ENCODE measurements around the gene PHF13.
"Not testable (repeated sequence)": the region's sequence is repeated elsewhere in the genome, so short reads cannot be mapped to it uniquely, and the experiment has no call there.

PHF13 gene

GRCh38 chr1:6586404-6586816, 27.1 kb upstream of the PHF13 start:
- DNase-seq (ENCODE audit: low read depth in 2 of 2) = no peak

GRCh38 chr1:6587261-6588005, 26.1 kb upstream of the PHF13 start:
- no peak for DNase-seq (ENCODE audit: low read depth in 2 of 2)

GRCh38 chr1:6588128-6588892, 25.2 kb upstream of the PHF13 start:
- no peak for DNase-seq (ENCODE audit: low read depth in 2 of 2)

- no peak for DNase-seq (ENCODE audit: low read depth in 2 of 2)
Observed at GRCh38 chr1:6588893-6589520, 24.5 kb upstream of the PHF13 start.

- no peak for DNase-seq (ENCODE audit: low read depth in 2 of 2)
Observed at GRCh38 chr1:6590046-6590445, 23.5 kb upstream of the PHF13 start.

GRCh38 chr1:6591222-6591621, 22.3 kb upstream of the PHF13 start:
- DNase-seq (ENCODE audit: low read depth in 2 of 2) = no peak

GRCh38 chr1:6591644-6592043, 21.9 kb upstream of the PHF13 start:
- no peak for DNase-seq (ENCODE audit: low read depth in 2 of 2)

- DNase-seq (ENCODE audit: low read depth in 2 of 2) = no peak
Observed at GRCh38 chr1:6592441-6592840, 21.1 kb upstream of the PHF13 start.

GRCh38 chr1:6592865-6593593, 20.5 kb upstream of the PHF13 start:
- DNase-seq (ENCODE audit: low read depth in 2 of 2) = no peak

GRCh38 chr1:6593810-6594209, 19.7 kb upstream of the PHF13 start:
- DNase-seq (ENCODE audit: low read depth in 2 of 2) = no peak

GRCh38 chr1:6594977-6595740, 18.4 kb upstream of the PHF13 start:
- DNase-seq (ENCODE audit: low read depth in 2 of 2) = no peak

- no peak for DNase-seq (ENCODE audit: low read depth in 2 of 2)
Observed at GRCh38 chr1:6596351-6596750, 17.2 kb upstream of the PHF13 start.

- no peak for DNase-seq (ENCODE audit: low read depth in 2 of 2)
Observed at GRCh38 chr1:6596886-6597776, 16.4 kb upstream of the PHF13 start.

GRCh38 chr1:6597777-6598131, 15.8 kb upstream of the PHF13 start:
- DNase-seq (ENCODE audit: low read depth in 2 of 2) = no peak

- peak; percentile 61 to 70 for DNase-seq (ENCODE audit: low read depth in 2 of 2)
Observed at GRCh38 chr1:6599141-6599975, 14.2 kb upstream of the PHF13 start.

GRCh38 chr1:6599991-6600390, 13.5 kb upstream of the PHF13 start:
- not testable (repeated sequence) for DNase-seq (ENCODE audit: low read depth in 2 of 2)

- DNase-seq (ENCODE audit: low read depth in 2 of 2) = no peak
Observed at GRCh38 chr1:6600410-6601048, 13.0 kb upstream of the PHF13 start.

- DNase-seq (ENCODE audit: low read depth in 2 of 2) = peak; percentile 76 to 77
Observed at GRCh38 chr1:6601049-6601922, 12.2 kb upstream of the PHF13 start.
